Gastroesophageal sphincter (tissue), 4 donors: Measurements from ENCODE around the gene SMARCA4. TPM values are rescaled to one million over a fixed set of nuclear protein-coding genes. Genes with fewer than 3 reads are reported as not detected.

ENCODE experiments used
- ATAC-seq: fragments of 150-250 bp; one replicate; pipeline ENCODE4 v1.9.1; 2016; ENCODE audit warnings: mild to moderate bottlenecking, moderate library complexity
- H3K27ac ChIP-seq, 4 donors: fragments of 200-600 bp; sonication (generic) in 3 of 4; 1 replicate in 3 of 4; 2 replicates in 1 of 4; pipeline ENCODE4 v1.5.1; 2016 to 2019
- H3K27me3 ChIP-seq: fragments of 200-600 bp; sonication (generic); one replicate; pipeline ENCODE4 v1.5.1; 2019
- H3K36me3 ChIP-seq, 2 donors: fragments of 200-600 bp; sonication (generic); one replicate each; pipeline ENCODE4 v1.5.1; 2019; ENCODE audit warnings: control low read depth in 1 of 2
- H3K4me1 ChIP-seq, 3 donors: fragments of 200-600 bp; sonication (generic); 1 replicate in 2 of 3; 2 replicates in 1 of 3; pipeline ENCODE4 v1.5.1; 2016 to 2019; ENCODE audit warnings: control low read depth in 2 of 3
- H3K4me3 ChIP-seq, 2 donors: fragments of 200-600 bp; sonication (generic); one replicate each; pipeline ENCODE4 v1.5.1; 2019; ENCODE audit warnings: mild to moderate bottlenecking in 1 of 2, moderate library complexity in 1 of 2
- H3K9me3 ChIP-seq, 3 donors: fragments of 200-600 bp; sonication (generic); one replicate each; pipeline ENCODE4 v1.5.1; 2017 to 2019; ENCODE audit warnings: control low read depth in 2 of 3
- EP300 ChIP-seq: sonication (generic); formaldehyde crosslinking; IDR thresholded peaks from one replicate; pipeline ENCODE4 v1.6.1; 2017; ENCODE audit warnings: antibody characterized with exemption, mild to moderate bottlenecking
- POLR2A ChIP-seq, 2 donors: fragments of 450-650 bp; IDR thresholded peaks; one replicate each; pipeline ENCODE4 v1.6.1; 2017; ENCODE audit warnings: antibody characterized with exemption in 2 of 2, mild to moderate bottlenecking in 2 of 2, moderate library complexity in 1 of 2
- POLR2AphosphoS5 ChIP-seq: sonication (generic); formaldehyde crosslinking; IDR thresholded peaks from one replicate; pipeline ENCODE4 v1.6.1; 2017; ENCODE audit warnings: antibody characterized with exemption
- WGBS, 2 donors: methylation state at CpG; one replicate each; pipeline ENCODE4 v1.1.5; 2018; ENCODE audit warnings: low coverage in 1 of 2; 5-methylcytosine and 5-hydroxymethylcytosine counted together
- total RNA-seq, 4 donors: library from RNA; depleted of rRNA; stranded (reverse); fragments of >200 nt; gene quantifications; one replicate each; pipeline ENCODE4 v1.1.0, GENCODE V29; 2016
- TF ChIP-seq, protein P1 (sequence below), 4 experiments: fragments of 200-600 bp in 2 of 4; fragments of 450-650 bp in 2 of 4; sonication (generic) in 1 of 4; IDR thresholded peaks; one replicate each; pipeline ENCODE4 v1.5.1; 2017 to 2019; ENCODE audit warnings: antibody characterized with exemption in 4 of 4, mild to moderate bottlenecking in 2 of 4, moderate library complexity in 2 of 4

Gene SMARCA4
- total RNA-seq, 4 donors from 2014 or later: 37.8 to 77.9 (median 51.1) TPM

DNA sequence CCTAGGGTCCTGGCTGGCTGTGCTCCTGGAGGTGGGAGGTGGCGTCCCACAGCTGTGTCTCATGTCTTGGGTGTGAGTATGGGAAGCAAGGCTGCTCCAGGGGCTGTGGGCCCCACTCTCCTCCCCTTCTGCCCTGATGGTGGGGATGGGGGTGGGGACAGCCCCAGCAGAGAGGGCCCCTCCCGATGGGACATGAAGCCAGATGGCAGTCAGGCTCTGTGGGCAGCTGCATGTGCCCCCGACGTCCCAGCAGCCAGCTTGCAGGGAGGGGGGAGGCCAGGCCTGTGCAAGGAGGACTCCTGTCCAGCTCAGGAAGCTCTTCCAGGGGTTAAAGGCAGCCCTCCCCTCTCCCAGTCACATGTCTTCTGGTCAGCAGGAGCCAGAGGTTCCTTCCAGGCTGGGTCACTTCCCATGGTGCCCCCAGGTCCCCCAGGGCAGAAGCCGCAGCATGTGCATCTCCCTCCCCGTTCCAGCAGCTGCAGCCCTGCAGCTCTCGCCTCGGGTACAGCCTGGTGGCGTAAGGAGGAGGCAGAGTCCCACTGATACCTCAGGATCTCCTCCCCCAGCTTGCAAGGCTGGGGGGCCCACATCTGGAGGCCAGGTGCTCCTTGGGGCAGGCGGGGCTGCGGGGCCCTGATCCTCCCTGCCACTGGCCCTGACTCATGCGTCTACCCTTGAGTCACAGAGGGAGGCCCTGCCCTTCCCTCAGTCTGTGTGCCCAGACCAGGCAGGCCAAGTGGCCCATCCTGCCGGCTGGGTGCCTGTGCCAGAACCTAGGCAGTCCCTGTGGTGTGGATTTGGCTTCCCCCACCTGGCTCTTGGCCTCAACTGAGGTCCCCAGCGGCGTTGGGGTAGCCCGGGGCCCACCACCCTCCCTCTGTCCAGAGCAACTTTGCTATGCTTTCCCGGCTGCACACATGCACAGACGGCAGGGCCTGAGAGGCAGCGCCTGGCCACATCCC is 45.4 kb upstream of the SMARCA4 start:
- ATAC-seq: peak; percentile 48
- WGBS, 2 donors: 100% methylated on average over 1 of the region's 19 CpGs; no CpG with 5 or more reads in 1 of the 2 donors
- TF ChIP-seq, protein P1, sequence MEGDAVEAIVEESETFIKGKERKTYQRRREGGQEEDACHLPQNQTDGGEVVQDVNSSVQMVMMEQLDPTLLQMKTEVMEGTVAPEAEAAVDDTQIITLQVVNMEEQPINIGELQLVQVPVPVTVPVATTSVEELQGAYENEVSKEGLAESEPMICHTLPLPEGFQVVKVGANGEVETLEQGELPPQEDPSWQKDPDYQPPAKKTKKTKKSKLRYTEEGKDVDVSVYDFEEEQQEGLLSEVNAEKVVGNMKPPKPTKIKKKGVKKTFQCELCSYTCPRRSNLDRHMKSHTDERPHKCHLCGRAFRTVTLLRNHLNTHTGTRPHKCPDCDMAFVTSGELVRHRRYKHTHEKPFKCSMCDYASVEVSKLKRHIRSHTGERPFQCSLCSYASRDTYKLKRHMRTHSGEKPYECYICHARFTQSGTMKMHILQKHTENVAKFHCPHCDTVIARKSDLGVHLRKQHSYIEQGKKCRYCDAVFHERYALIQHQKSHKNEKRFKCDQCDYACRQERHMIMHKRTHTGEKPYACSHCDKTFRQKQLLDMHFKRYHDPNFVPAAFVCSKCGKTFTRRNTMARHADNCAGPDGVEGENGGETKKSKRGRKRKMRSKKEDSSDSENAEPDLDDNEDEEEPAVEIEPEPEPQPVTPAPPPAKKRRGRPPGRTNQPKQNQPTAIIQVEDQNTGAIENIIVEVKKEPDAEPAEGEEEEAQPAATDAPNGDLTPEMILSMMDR (IDR thresholded peaks at IDR 0.05): no peak
- TF ChIP-seq POLR2A (IDR thresholded peaks at IDR 0.05) (no peak), POLR2AphosphoS5 (no peak), EP300 (no peak)
- no peaks in the 10 kb centered on the region for H3K9me3 ChIP-seq
- H3K4me3 ChIP-seq: no peak overlapping the region
- no peaks in the 10 kb centered on the region for H3K27me3 ChIP-seq
- no peaks in the 10 kb centered on the region for H3K4me1 ChIP-seq
- H3K27ac ChIP-seq: peak overlapping the region in 1 of 4 donors; percentile 4
- peaks cover 0 to 99% of the 10 kb centered on the region in 2 donors for H3K36me3 ChIP-seq

DNA sequence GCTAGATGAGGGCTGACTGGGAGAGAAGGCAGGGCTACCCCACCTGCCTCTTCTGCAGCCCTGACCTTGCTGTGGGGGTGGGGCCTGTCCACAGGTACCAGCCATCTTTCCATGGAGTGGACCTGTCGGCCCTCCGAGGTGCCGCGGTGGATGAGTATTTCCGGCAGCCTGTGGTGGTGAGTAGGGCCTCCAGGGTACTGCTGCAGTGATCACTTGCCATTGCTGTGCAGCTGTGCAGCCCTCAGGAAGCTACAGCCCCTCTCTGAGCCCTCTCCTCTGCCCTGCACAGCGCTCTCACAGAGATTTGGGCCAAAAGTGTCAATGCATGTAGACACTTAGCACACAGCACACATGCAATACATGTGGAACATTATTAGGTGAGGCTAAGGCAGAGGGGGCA is 44.2 kb upstream of the SMARCA4 start:
- H3K36me3 ChIP-seq: peaks cover 0 to 99% of the 10 kb centered on the region in 2 donors
- H3K27ac ChIP-seq: no peak overlapping the region
- no peak overlapping the region for H3K4me3 ChIP-seq
- no peaks in the 10 kb centered on the region for H3K9me3 ChIP-seq
- H3K4me1 ChIP-seq: no peaks in the 10 kb centered on the region
- no peak for TF ChIP-seq EP300
- TF ChIP-seq, protein P1 (IDR thresholded peaks at IDR 0.05): no peak
- no peak for TF ChIP-seq POLR2AphosphoS5
- no peak for TF ChIP-seq POLR2A (IDR thresholded peaks at IDR 0.05)
- H3K27me3 ChIP-seq: no peaks in the 10 kb centered on the region
- no peak for ATAC-seq
- no CpG with 5 or more reads among the region's 6 CpGs for WGBS, 2 donors

DNA sequence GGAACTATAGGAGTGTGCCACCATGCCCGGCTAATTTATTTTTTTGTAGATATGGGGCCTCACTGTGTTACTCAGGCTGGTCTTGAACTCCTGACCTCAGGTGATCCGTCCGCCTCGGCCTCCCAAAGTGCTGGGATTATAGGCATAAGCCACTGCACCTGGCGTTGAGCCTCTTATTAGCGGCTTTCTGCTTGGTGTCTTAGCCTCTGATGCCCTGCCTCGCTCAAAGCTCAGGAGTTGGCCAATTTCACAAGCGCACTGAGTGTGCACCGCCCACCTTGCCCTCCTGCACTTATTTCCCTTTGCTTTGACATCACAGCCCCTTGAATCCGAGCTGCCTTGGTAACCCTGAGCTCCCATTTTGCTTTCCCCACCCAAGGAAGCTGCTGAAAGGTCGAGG is 42.5 kb upstream of the SMARCA4 start:
- 83 to 93% methylated on average over 3 to 7 of the region's 11 CpGs for WGBS, 2 donors
- ATAC-seq: no peak
- Histone ChIP-seq H3K9me3 (no peaks in the 10 kb centered on the region), H3K27me3 (no peaks in the 10 kb centered on the region), H3K36me3 (peaks cover 0 to 99% of the 10 kb centered on the region in 2 donors), H3K4me3 (no peak overlapping the region), H3K27ac (no peak overlapping the region), H3K4me1 (no peaks in the 10 kb centered on the region)
- no peak for TF ChIP-seq EP300
- TF ChIP-seq POLR2AphosphoS5: no peak
- no peak for TF ChIP-seq POLR2A (IDR thresholded peaks at IDR 0.05)
- TF ChIP-seq, protein P1 (IDR thresholded peaks at IDR 0.05): no peak

DNA sequence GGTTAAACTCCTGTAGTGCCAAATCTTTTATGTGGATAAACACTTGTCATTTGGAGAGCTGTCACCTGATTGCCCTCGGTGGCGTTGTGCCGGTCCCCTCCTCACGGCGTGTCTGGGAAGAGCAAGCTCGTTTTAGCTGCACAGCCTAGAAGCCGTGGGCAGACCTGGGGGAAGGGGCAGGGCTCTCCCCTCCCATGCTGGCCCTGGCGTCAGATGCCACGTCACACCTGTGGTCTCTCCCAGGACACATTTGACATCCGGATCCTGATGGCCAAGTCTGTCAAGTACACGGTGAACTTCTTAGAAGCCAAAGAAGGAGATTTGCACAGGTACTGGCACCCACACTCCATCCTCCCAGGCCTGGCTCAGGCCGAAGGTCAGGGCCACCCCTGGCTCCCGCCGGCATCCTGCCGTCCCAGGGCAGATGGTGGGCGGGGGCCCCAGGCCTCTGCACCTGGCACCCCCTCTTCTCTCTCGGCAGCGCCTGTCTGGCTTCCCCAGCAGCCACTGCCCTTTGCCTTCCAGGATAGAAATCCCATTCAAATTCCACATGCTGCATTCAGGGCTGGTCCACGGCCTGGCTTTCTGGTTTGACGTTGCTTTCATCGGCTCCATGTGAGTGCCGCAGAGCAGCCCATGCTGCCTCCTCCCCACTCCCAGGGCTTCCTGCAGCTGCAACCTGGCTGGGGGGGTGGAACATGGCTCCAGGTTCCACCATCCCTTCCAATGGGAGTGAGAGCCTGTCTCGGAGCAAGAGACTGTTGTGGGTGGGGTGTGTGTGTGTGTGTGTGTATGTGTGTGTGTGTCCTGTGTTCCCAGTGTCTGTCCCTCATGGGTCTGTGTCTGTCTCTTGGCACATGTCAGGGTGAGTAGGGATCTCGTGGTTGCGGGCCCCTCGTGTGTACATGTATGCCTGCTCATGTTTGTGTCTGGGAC is 41.2 kb upstream of the SMARCA4 start:
- 62% methylated on average over 7 of the region's 26 CpGs; no CpG with 5 or more reads in 1 of the 2 donors for WGBS, 2 donors
- H3K36me3 ChIP-seq: peaks cover 0 to 99% of the 10 kb centered on the region in 2 donors

More for the DNA sequence above, 41.2 kb upstream of the SMARCA4 start:
- no peaks in the 10 kb centered on the region for H3K4me1 ChIP-seq
- no peak overlapping the region for H3K27ac ChIP-seq
- ATAC-seq: no peak
- TF ChIP-seq, protein P1 (IDR thresholded peaks at IDR 0.05): no peak
- TF ChIP-seq EP300 (no peak), POLR2AphosphoS5 (no peak), POLR2A (IDR thresholded peaks at IDR 0.05) (no peak)
- H3K9me3 ChIP-seq: no peaks in the 10 kb centered on the region
- H3K27me3 ChIP-seq: no peaks in the 10 kb centered on the region
- H3K4me3 ChIP-seq: no peak overlapping the region
